HCT116 (cell line): ENCODE data around the gene CHMP2A. TPM values are rescaled to one million over a fixed set of nuclear protein-coding genes. Genes with fewer than 3 reads are reported as not detected.

Source experiments
- ATAC-seq: fragments of 200-7000 bp; cut with Tn5 transposase; 2 replicates; pipeline ENCODE4 v1.9.1; 2020; ENCODE audit warnings: mild to moderate bottlenecking, moderate library complexity
- BruUV-seq: library from RNA; stranded (reverse); fragments of 400-500 nt; replicated peaks from 2 replicates; lab custom pipeline; 2021; lab: Mats Ljungman, UMichigan
- CTCF ChIA-PET: fragments of 300-600 bp; sonication (Branson Sonifier 250); formaldehyde crosslinking; loops from one replicate; lab custom pipeline; 2021; ENCODE audit warnings: antibody characterized with exemption; lab: Charles Lee
- POLR2A ChIA-PET: fragments of 300-600, 350-600 bp; sonication (Branson Sonifier 250); formaldehyde crosslinking; loops from one replicate; lab custom pipeline; 2021; ENCODE audit warnings: antibody characterized with exemption; lab: Charles Lee
- RAD21 ChIA-PET, 2 experiments: fragments of 300-600 bp; sonication (Branson Sonifier 250); formaldehyde crosslinking; loops; one replicate each; lab custom pipeline; 2023; ENCODE audit warnings: low total read pairs in 2 of 2; ENCODE audit not compliant: uncharacterized antibody in 2 of 2, unreplicated experiment in 2 of 2, low non-redundant PET in 1 of 2; lab: Charles Lee
- DNase-seq: peaks from one replicate; pipeline ENCODE4 v3.0.0-alpha.2; 2010; ENCODE audit warnings: low read depth, low spot score
- H2AFZ ChIP-seq: fragments of 200-600 bp; shearing (Covaris generic), sonication (generic); 2 replicates; pipeline ENCODE4 v1.6.1; 2017; ENCODE audit warnings: low read depth, mixed run types, mixed read lengths, antibody characterized with exemption, low read length; ENCODE audit not compliant: poor library complexity, severe bottlenecking
- H3K27ac ChIP-seq: 2 replicates; pipeline ENCODE4 v1.5.1; 2012; ENCODE audit warnings: low read depth, low read length
- H3K27me3 ChIP-seq: fragments of 200-600 bp; sonication (generic); 2 replicates; pipeline ENCODE4 v1.6.1; 2016; ENCODE audit warnings: mixed run types, low read length, mixed read lengths; ENCODE audit not compliant: insufficient read depth
- H3K36me3 ChIP-seq, 2 experiments: fragments of 200-500 bp in 1 of 2; fragments of 200-600 bp in 1 of 2; sonication (Bioruptor generic) in 1 of 2; sonication (generic) in 1 of 2; 2 replicates each; pipeline versions ENCODE4 v1.5.1 to v1.6.1; 2014 to 2016; ENCODE audit warnings: low read length in 2 of 2, inconsistent platforms in 1 of 2, mixed read lengths in 1 of 2, mixed run types in 1 of 2; ENCODE audit not compliant: insufficient read depth in 2 of 2, control insufficient read depth in 1 of 2
- H3K4me1 ChIP-seq, 2 experiments: fragments of 200-600 bp in 1 of 2; sonication (generic) in 1 of 2; 2 replicates each; pipeline versions ENCODE4 v1.5.1 to v1.6.1; 2012 to 2017; ENCODE audit warnings: low read length in 2 of 2, inconsistent platforms in 1 of 2, mild to moderate bottlenecking in 1 of 2, mixed read lengths in 1 of 2, mixed run types in 1 of 2, moderate library complexity in 1 of 2; ENCODE audit not compliant: insufficient read depth in 2 of 2, control insufficient read depth in 1 of 2
- H3K4me2 ChIP-seq: fragments of 200-600 bp; sonication (generic); 2 replicates; pipeline ENCODE4 v1.6.1; 2017; ENCODE audit warnings: mixed run types, low read length, mixed read lengths
- H3K4me3 ChIP-seq, 2 experiments: fragments of 200-600 bp in 1 of 2; sonication (generic) in 1 of 2; replicated peaks in 1 of 2; 2 replicates each; pipeline ENCODE4 v1.5.1; 2011 to 2016; ENCODE audit warnings: low read length in 2 of 2, control low read depth in 1 of 2, low read depth in 1 of 2, mild to moderate bottlenecking in 1 of 2, mixed read lengths in 1 of 2, mixed run types in 1 of 2
- H3K79me2 ChIP-seq: fragments of 200-600 bp; sonication (generic); 2 replicates; pipeline ENCODE4 v1.6.1; 2017; ENCODE audit warnings: mild to moderate bottlenecking, mixed run types, low read length, moderate library complexity, mixed read lengths; ENCODE audit not compliant: insufficient read depth
- H3K9ac ChIP-seq: fragments of 200-600 bp; sonication (generic); 2 replicates; pipeline ENCODE4 v1.6.1; 2016; ENCODE audit warnings: low read length, mixed read lengths
- H3K9me2 ChIP-seq: fragments of 200-600 bp; sonication (generic), shearing (Covaris generic); 2 replicates; pipeline ENCODE4 v1.6.1; 2017; ENCODE audit warnings: mixed run types, mild to moderate bottlenecking, moderate library complexity; ENCODE audit not compliant: insufficient read depth
- H3K9me3 ChIP-seq, 2 experiments: fragments of 200-500 bp in 1 of 2; fragments of 200-600 bp in 1 of 2; sonication (Bioruptor generic) in 1 of 2; sonication (generic) in 1 of 2; 2 replicates each; pipeline ENCODE4 v1.6.1; 2014 to 2017; ENCODE audit warnings: low read length in 2 of 2, mixed read lengths in 2 of 2, inconsistent platforms in 1 of 2, low read depth in 1 of 2, mild to moderate bottlenecking in 1 of 2, mixed run types in 1 of 2, moderate library complexity in 1 of 2; ENCODE audit not compliant: control insufficient read depth in 1 of 2, insufficient read depth in 1 of 2
- H4K20me1 ChIP-seq: fragments of 200-600 bp; sonication (generic), shearing (Covaris generic); 2 replicates; pipeline ENCODE4 v1.6.1; 2017; ENCODE audit warnings: mixed run types, mild to moderate bottlenecking, moderate library complexity; ENCODE audit not compliant: insufficient read depth
- ELF1 ChIP-seq: IDR thresholded peaks from 2 replicates; pipeline ENCODE4 v1.6.1; 2012; ENCODE audit warnings: low read depth, borderline replicate concordance
- EZH2phosphoT487 ChIP-seq: fragments of 200-600 bp; IDR thresholded peaks from 2 replicates; pipeline ENCODE4 v1.6.1; 2018; ENCODE audit warnings: antibody characterized with exemption, borderline replicate concordance
- FOSL1 ChIP-seq: IDR thresholded peaks from 2 replicates; pipeline ENCODE4 v1.6.1; 2012; ENCODE audit warnings: low read depth
- MAX ChIP-seq: IDR thresholded peaks from 2 replicates; pipeline ENCODE4 v1.6.1; 2012
- POLR2A ChIP-seq: IDR thresholded peaks from 2 replicates; pipeline ENCODE4 v1.7.0; 2011; ENCODE audit warnings: borderline replicate concordance; ENCODE audit not compliant: insufficient read depth, insufficient read length; ENCODE audit errors: extremely low read depth
- RAD21 ChIP-seq: IDR thresholded peaks from 2 replicates; pipeline ENCODE4 v1.6.1; 2012; ENCODE audit warnings: low read depth, mild to moderate bottlenecking
- SIN3A ChIP-seq: IDR thresholded peaks from 2 replicates; pipeline ENCODE4 v1.6.1; 2012; ENCODE audit warnings: low read depth
- SRF ChIP-seq: IDR thresholded peaks from 2 replicates; pipeline ENCODE4 v1.6.1; 2012; ENCODE audit warnings: low read depth
- ZFX ChIP-seq: fragments of 450-650 bp; IDR thresholded peaks from 2 replicates; pipeline ENCODE4 v1.6.1; 2017
- ZNF274 ChIP-seq: fragments of 200-500 bp; sonication (Bioruptor generic); IDR thresholded peaks from 2 replicates; pipeline ENCODE4 v1.6.1; 2014; ENCODE audit warnings: mild to moderate bottlenecking, low read depth, low read length, inconsistent platforms
- intact Hi-C: fragments of 100-400 bp; cut with micrococcal nuclease; formaldehyde crosslinking; loops from 2 replicates; pipeline ENCODE4 v1.10.0; 2022
- total RNA-seq: library from RNA; stranded (reverse); gene quantifications from one replicate; pipeline ENCODE4 v1.2.1, GENCODE V29; 2021; ENCODE audit not compliant: unreplicated experiment

Gene CHMP2A
- total RNA-seq, 1 experiment from 2014 or later: 125 TPM

GRCh38 chr19:58546019-58546530 lies 8.8 kb downstream of the CHMP2A start:
- CTCF ChIA-PET: no interaction called here
- TF ChIP-seq ZFX (no peak), ZNF274 (no peak), POLR2A (no peak)
- TF ChIP-seq, all 23 proteins: peak for 0
- Histone ChIP-seq H3K9me3 (no peaks in the 10 kb centered on the region), H3K27me3 (no peaks in the 10 kb centered on the region), H3K4me2 (peak overlapping the region; percentile 90), H3K9ac (peak overlapping the region; percentile 93), H3K36me3 (peaks cover 46 to 59% of the 10 kb centered on the region in 2 experiments; a peak in 3 of 4 replicates), H2AFZ (no peak overlapping the region), H3K4me3 (peak overlapping the region; percentile 90 to 94), H4K20me1 (peaks cover 32% of the 10 kb centered on the region; the same call in 1 of the 2 replicates), H3K4me1 (peaks cover 14 to 27% of the 10 kb centered on the region in 2 experiments), H3K9me2 (no peaks in the 10 kb centered on the region), H3K27ac (peak overlapping the region; percentile 77), H3K79me2 (peaks cover 65% of the 10 kb centered on the region)
- BruUV-seq: no TSS peak
- ATAC-seq (no peak), DNase-seq (no peak)
- RAD21 ChIA-PET: no interaction called here
- POLR2A ChIA-PET: interaction anchor here (1.3 kb wide), 1 partner anchor 26 kb away, joined by 3 read pairs; the partner anchor contains the start of gene ZBTB45
- intact Hi-C loops: no loop called here

- DNase-seq (no peak), ATAC-seq (no peak)
- POLR2A ChIA-PET: interaction anchor here (1.3 to 2.4 kb wide), 3 partner anchors 10 to 25 kb away, joined by 3 to 21 read pairs (median 14); partner anchors contain the start of genes CHMP2A and ZBTB45
- intact Hi-C loops: no loop called here
- BruUV-seq: TSS peak; percentile 56
- Histone ChIP-seq H4K20me1 (peaks cover 32% of the 10 kb centered on the region; the same call in 1 of the 2 replicates), H3K9ac (peak overlapping the region; percentile 93), H2AFZ (no peak overlapping the region), H3K9me2 (no peaks in the 10 kb centered on the region), H3K27ac (peak overlapping the region; percentile 77), H3K9me3 (no peaks in the 10 kb centered on the region), H3K79me2 (peaks cover 59% of the 10 kb centered on the region), H3K4me2 (peak overlapping the region; percentile 90), H3K4me1 (peaks cover 14 to 27% of the 10 kb centered on the region in 2 experiments), H3K27me3 (peaks cover 1% of the 10 kb centered on the region; the same call in 1 of the 2 replicates), H3K36me3 (peaks cover 41 to 53% of the 10 kb centered on the region in 2 experiments; a peak in 3 of 4 replicates), H3K4me3 (peak overlapping the region; percentile 90 to 94)
- CTCF ChIA-PET: no interaction called here
- RAD21 ChIA-PET: no interaction called here
- TF ChIP-seq FOSL1 (no peak), MAX (no peak), ELF1 (no peak), EZH2phosphoT487 (no peak), SIN3A (no peak), RAD21 (no peak), ZFX (no peak), SRF (no peak)
Observed at GRCh38 chr19:58545286-58546018, 9.5 kb downstream of the CHMP2A start.
